Karpas-422 (cell line): Measurements from ENCODE around the gene RNF20. TPM values are rescaled to one million over a fixed set of nuclear protein-coding genes. Genes with fewer than 3 reads are reported as not detected.

Source experiments
- DNase-seq: peaks from one replicate; pipeline ENCODE4 v3.0.0-alpha.2; 2015
- H2AFZ ChIP-seq: fragments of 200-600 bp; sonication (generic); 2 replicates; pipeline ENCODE4 v1.6.1; 2014; ENCODE audit warnings: antibody characterized with exemption, low read length, mixed read lengths
- H3K27ac ChIP-seq: fragments of 200-600 bp; sonication (generic); 2 replicates; pipeline ENCODE4 v1.5.1; 2014; ENCODE audit warnings: mild to moderate bottlenecking, low read length, moderate library complexity
- H3K27me3 ChIP-seq: fragments of 200-600 bp; sonication (generic); 2 replicates; pipeline ENCODE4 v1.6.1; 2014; ENCODE audit warnings: low read length, mixed read lengths
- H3K36me3 ChIP-seq: fragments of 200-600 bp; sonication (generic); 2 replicates; pipeline ENCODE4 v1.6.1; 2014; ENCODE audit warnings: low read length, mixed read lengths; ENCODE audit not compliant: insufficient read depth
- H3K4me1 ChIP-seq: fragments of 200-600 bp; sonication (generic); 2 replicates; pipeline ENCODE4 v1.6.1; 2014; ENCODE audit warnings: mild to moderate bottlenecking, low read length, mixed read lengths
- H3K4me2 ChIP-seq: fragments of 200-600 bp; sonication (generic); 2 replicates; pipeline ENCODE4 v1.6.1; 2014; ENCODE audit warnings: low read length, low read depth, mild to moderate bottlenecking; ENCODE audit not compliant: poor library complexity, severe bottlenecking
- H3K4me3 ChIP-seq: fragments of 200-600 bp; sonication (generic); 2 replicates; pipeline ENCODE4 v1.5.1; 2014; ENCODE audit warnings: mild to moderate bottlenecking, antibody characterized with exemption, low read length, mixed read lengths
- H3K79me2 ChIP-seq: fragments of 200-600 bp; sonication (generic); 2 replicates; pipeline ENCODE4 v1.6.1; 2014; ENCODE audit warnings: mild to moderate bottlenecking, low read length, mixed read lengths
- H3K9ac ChIP-seq: fragments of 200-600 bp; sonication (generic); 2 replicates; pipeline ENCODE4 v1.6.0; 2014; ENCODE audit warnings: low read length
- H3K9me2 ChIP-seq: fragments of 200-600 bp; sonication (generic), shearing (Covaris generic); replicated peaks from 2 replicates; pipeline ENCODE4 v1.6.0; 2014; ENCODE audit warnings: mild to moderate bottlenecking, low read length, moderate library complexity; ENCODE audit not compliant: insufficient read depth
- H3K9me3 ChIP-seq: fragments of 300-700, 200-600 bp; sonication (generic); 2 replicates; pipeline ENCODE4 v1.6.1; 2014; ENCODE audit warnings: low read length, mixed read lengths
- H4K20me1 ChIP-seq: fragments of 200-600 bp; sonication (generic); 2 replicates; pipeline ENCODE4 v1.6.1; 2014; ENCODE audit warnings: mild to moderate bottlenecking, antibody characterized with exemption, low read length, low read depth; ENCODE audit not compliant: insufficient read depth
- total RNA-seq: library from RNA; depleted of rRNA; stranded (reverse); fragments of >200 nt; shearing (Covaris generic); gene quantifications from 2 replicates; pipeline ENCODE4 v1.2.3, GENCODE V29; 2014; ENCODE audit warnings: low replicate concordance

RNF20 gene
- total RNA-seq, 1 experiment from 2014 or later = 12.0 TPM

DNA sequence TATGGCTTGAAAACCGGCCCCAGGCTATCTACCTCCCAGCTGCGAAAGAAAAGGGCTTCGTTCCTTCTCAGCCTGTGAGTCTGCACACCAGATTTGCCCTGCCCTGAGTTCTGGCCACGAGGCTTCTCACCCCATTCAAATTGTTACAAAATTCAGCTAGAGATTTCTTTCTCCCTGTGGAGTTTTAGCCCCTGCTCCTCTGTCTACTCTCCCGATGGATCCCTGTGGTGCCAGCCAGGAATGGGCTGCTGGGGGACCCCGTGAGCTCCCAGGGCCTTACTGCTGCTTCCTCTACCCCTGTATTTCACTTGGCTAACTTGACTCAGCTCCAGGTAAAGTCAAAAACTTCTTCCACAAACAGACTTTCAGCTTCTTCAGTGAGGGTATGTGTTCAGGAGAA lies 9.3 kb upstream of the RNF20 start:
- Histone ChIP-seq H4K20me1 (no peaks in the 10 kb centered on the region), H3K4me1 (no peaks in the 10 kb centered on the region), H2AFZ (no peak overlapping the region), H3K79me2 (no peaks in the 10 kb centered on the region), H3K36me3 (no peaks in the 10 kb centered on the region), H3K4me3 (no peak overlapping the region), H3K27me3 (no peaks in the 10 kb centered on the region), H3K27ac (no peak overlapping the region), H3K9ac (no peak overlapping the region), H3K9me3 (no peaks in the 10 kb centered on the region), H3K9me2 (no peaks in the 10 kb centered on the region), H3K4me2 (no peak overlapping the region)
- no peak for DNase-seq

- Histone ChIP-seq H3K79me2 (no peaks in the 10 kb centered on the region), H3K4me3 (no peak overlapping the region), H3K27me3 (no peaks in the 10 kb centered on the region), H4K20me1 (no peaks in the 10 kb centered on the region), H3K4me1 (no peaks in the 10 kb centered on the region), H3K9ac (no peak overlapping the region), H3K9me2 (no peaks in the 10 kb centered on the region), H3K27ac (no peak overlapping the region), H3K4me2 (no peak overlapping the region), H2AFZ (no peak overlapping the region), H3K36me3 (no peaks in the 10 kb centered on the region), H3K9me3 (no peaks in the 10 kb centered on the region)
- no peak for DNase-seq
Measured at GRCh38 chr9:101527066-101527465, 6.6 kb upstream of the RNF20 start.

DNA sequence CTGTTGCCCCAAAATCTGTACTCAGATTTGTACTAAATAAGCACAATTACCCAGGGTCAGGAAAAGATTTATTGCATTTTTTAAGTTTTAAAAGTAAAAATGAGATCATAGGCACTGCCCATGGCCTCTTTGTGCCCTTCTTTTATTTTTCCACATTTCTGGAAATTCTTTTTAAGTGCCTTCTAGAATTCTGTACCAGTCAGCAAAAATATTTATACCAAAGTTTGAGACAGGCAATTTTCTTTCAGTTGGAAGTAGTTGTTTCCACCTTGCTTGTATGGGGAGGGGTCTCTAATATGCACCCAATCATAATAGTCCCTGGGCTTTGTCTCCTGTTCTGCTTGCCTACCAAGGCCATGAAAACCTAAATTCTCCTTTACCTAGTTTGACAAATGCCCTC lies 5.6 kb upstream of the RNF20 start:
- Histone ChIP-seq H3K9ac (no peak overlapping the region), H3K9me3 (no peaks in the 10 kb centered on the region), H3K4me2 (no peak overlapping the region), H3K4me1 (peaks cover 5% of the 10 kb centered on the region), H3K4me3 (no peak overlapping the region), H3K27ac (no peak overlapping the region), H3K36me3 (no peaks in the 10 kb centered on the region), H3K27me3 (no peaks in the 10 kb centered on the region), H3K79me2 (no peaks in the 10 kb centered on the region), H2AFZ (no peak overlapping the region), H4K20me1 (no peaks in the 10 kb centered on the region), H3K9me2 (no peaks in the 10 kb centered on the region)
- DNase-seq = no peak

DNA sequence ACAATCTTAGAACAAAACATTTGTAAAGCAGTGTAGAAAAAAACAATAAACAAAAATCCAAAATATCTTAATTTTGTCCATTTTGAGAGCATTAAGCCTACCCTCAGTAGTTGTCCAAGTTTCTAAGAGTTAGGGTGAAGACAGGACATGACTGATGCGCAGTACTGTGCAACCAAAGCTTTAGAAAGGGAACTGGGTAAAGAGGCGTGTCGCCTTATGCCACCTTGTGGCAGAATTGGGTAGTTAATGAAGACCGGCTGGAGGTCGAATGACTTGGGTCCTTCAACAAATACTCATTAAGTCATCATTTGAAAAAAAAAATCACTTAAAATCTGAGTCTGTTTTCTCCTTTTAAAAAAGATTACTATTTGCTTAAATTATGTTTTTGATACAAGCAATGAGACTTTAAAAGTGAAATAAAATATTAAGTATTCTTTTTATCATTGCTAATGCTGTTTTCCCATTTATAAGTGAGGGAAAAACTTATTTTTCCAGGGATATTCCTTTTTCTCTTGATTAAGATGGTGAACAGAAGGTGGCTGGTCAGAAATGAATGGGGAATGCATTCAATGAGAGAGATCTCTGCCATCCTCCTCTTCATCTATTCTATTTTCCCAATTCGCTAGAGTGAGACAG lies 3.5 kb upstream of the RNF20 start:
- no peaks in the 10 kb centered on the region for H4K20me1 ChIP-seq
- no peak overlapping the region for H2AFZ ChIP-seq
- no peaks in the 10 kb centered on the region for H3K9me3 ChIP-seq
- H3K4me2 ChIP-seq = no peak overlapping the region
- peak; percentile 93 for DNase-seq
- H3K9me2 ChIP-seq = no peaks in the 10 kb centered on the region
- H3K4me3 ChIP-seq = no peak overlapping the region
- no peaks in the 10 kb centered on the region for H3K27me3 ChIP-seq
- H3K36me3 ChIP-seq = no peaks in the 10 kb centered on the region
- peaks cover 15% of the 10 kb centered on the region for H3K4me1 ChIP-seq
- no peak overlapping the region for H3K9ac ChIP-seq
- no peak overlapping the region for H3K27ac ChIP-seq
- H3K79me2 ChIP-seq = peaks cover 14% of the 10 kb centered on the region

DNA sequence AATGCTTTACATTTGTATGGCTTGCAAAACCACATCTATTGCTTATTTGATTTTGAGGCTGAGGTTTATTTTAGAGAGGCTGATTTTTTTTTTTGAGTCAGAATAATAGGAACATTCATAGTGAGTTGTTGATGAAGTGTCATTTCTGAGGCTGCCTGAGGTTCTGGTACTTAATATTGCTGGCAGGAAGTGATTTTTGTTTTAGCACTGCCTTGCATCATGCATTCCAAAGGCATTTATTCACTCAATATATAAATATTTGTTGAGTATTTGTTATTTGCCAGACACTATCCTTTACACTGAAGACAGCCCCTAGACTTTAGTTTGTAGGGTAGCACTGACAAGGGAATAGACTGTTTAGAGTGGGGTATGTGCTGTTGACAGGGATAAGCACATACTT lies 2.7 kb downstream of the RNF20 start:
- Histone ChIP-seq H2AFZ (no peak overlapping the region), H3K27me3 (no peaks in the 10 kb centered on the region), H4K20me1 (no peaks in the 10 kb centered on the region), H3K4me3 (no peak overlapping the region), H3K4me1 (peaks cover 19% of the 10 kb centered on the region), H3K9ac (no peak overlapping the region), H3K79me2 (peaks cover 57% of the 10 kb centered on the region), H3K9me2 (no peaks in the 10 kb centered on the region), H3K27ac (no peak overlapping the region), H3K36me3 (peaks cover 33% of the 10 kb centered on the region), H3K4me2 (no peak overlapping the region), H3K9me3 (no peaks in the 10 kb centered on the region)
- DNase-seq = no peak

GRCh38 chr9:101536938-101537337 lies 3.3 kb downstream of the RNF20 start:
- H3K9me2 ChIP-seq = no peaks in the 10 kb centered on the region
- no peak overlapping the region for H3K4me2 ChIP-seq
- no peak overlapping the region for H3K4me3 ChIP-seq
- H3K9ac ChIP-seq = no peak overlapping the region
- H3K4me1 ChIP-seq = peaks cover 19% of the 10 kb centered on the region
- no peaks in the 10 kb centered on the region for H3K9me3 ChIP-seq
- no peak overlapping the region for H2AFZ ChIP-seq
- H4K20me1 ChIP-seq = no peaks in the 10 kb centered on the region
- no peaks in the 10 kb centered on the region for H3K27me3 ChIP-seq
- peak; percentile 52 for DNase-seq
- peaks cover 57% of the 10 kb centered on the region for H3K79me2 ChIP-seq
- peaks cover 36% of the 10 kb centered on the region for H3K36me3 ChIP-seq
- H3K27ac ChIP-seq = no peak overlapping the region

DNA sequence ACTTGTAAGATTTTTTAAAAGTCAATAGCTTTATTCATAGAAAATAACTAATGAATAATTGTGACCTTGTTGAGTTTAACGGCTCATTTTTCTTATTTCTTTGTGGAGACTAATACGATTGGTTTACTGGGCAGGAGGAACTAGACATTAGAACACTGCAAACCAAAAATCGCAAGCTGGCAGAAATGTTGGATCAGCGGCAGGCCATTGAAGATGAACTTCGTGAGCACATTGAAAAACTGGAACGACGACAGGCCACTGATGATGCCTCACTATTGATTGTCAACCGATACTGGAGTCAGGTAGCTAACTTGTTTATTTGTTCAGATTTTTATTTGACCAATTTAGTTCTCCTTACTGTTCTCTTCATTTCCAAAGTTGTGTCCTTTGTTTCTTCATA lies 6.4 kb downstream of the RNF20 start:
- no peak overlapping the region for H3K27ac ChIP-seq
- H3K9ac ChIP-seq = no peak overlapping the region
- H3K79me2 ChIP-seq = peaks cover 44% of the 10 kb centered on the region
- no peaks in the 10 kb centered on the region for H3K27me3 ChIP-seq
- H3K4me3 ChIP-seq = no peak overlapping the region
- H2AFZ ChIP-seq = no peak overlapping the region
- H3K9me2 ChIP-seq = no peaks in the 10 kb centered on the region
- no peaks in the 10 kb centered on the region for H3K9me3 ChIP-seq
- H3K36me3 ChIP-seq = peaks cover 53% of the 10 kb centered on the region
- H3K4me1 ChIP-seq = peaks cover 6% of the 10 kb centered on the region; the same call in 1 of the 2 replicates
- no peak overlapping the region for H3K4me2 ChIP-seq
- no peaks in the 10 kb centered on the region for H4K20me1 ChIP-seq
- DNase-seq = no peak

DNA sequence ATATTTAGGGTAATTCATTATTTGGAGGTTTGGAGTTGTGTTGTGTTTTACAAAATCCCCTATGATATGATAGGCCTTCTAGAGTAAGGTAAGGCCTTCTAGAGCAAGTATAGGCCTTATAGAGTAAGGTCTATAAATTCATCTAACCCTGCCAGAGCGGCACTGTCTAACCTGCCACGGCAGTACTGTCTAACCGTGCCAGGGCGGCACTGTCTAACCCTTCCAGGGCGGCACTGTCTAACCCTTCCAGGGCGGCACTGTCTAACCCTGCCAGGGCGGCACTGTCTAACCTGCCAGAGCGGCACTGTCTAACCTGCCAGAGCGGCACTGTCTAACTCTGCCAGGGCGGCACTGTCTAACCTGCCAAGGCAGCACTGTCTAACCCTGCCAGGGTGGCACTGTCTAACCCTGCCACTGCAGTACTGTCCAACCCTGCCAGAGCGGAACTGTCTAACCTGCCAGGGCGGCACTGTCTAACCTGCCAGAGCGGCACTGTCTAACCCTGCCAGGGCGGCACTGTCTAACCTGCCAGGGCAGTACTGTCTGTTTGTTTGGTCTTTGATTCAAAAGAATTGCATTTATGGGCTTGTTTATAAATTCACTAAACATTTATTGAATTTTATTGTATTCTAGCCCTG lies 9.6 kb downstream of the RNF20 start:
- H2AFZ ChIP-seq = no peak overlapping the region
- no peak overlapping the region for H3K9ac ChIP-seq
- peaks cover 57% of the 10 kb centered on the region; the same call in 1 of the 2 replicates for H3K36me3 ChIP-seq
- no peak for DNase-seq
- H3K9me3 ChIP-seq = no peaks in the 10 kb centered on the region
- no peak overlapping the region for H3K4me3 ChIP-seq
- no peaks in the 10 kb centered on the region for H3K4me1 ChIP-seq
- no peaks in the 10 kb centered on the region for H3K27me3 ChIP-seq
- no peak overlapping the region for H3K4me2 ChIP-seq
- H3K27ac ChIP-seq = no peak overlapping the region
- no peaks in the 10 kb centered on the region for H4K20me1 ChIP-seq
- H3K9me2 ChIP-seq = no peaks in the 10 kb centered on the region
- H3K79me2 ChIP-seq = peaks cover 13% of the 10 kb centered on the region
